Mucosa of rectum (tissue), 2 donors: ENCODE results near the gene TRIM65.
"Not testable (repeated sequence)": the region's sequence is repeated elsewhere in the genome, so short reads cannot be mapped to it uniquely, and the experiment has no call there.

Source experiments
- H3K27ac ChIP-seq, 2 donors: one replicate each; pipeline ENCODE4 v1.7.0; 2013; ENCODE audit warnings: inconsistent platforms in 2 of 2, low read depth in 2 of 2, low read length in 2 of 2
- H3K27me3 ChIP-seq, 2 donors: one replicate each; pipeline ENCODE4 v1.7.0; 2013; ENCODE audit warnings: low read length in 2 of 2; ENCODE audit not compliant: control insufficient read depth in 2 of 2, insufficient read depth in 2 of 2
- H3K36me3 ChIP-seq, 2 donors: one replicate each; pipeline ENCODE4 v1.7.0; 2013; ENCODE audit warnings: low read length in 2 of 2; ENCODE audit not compliant: control insufficient read depth in 2 of 2, insufficient read depth in 2 of 2
- H3K4me1 ChIP-seq, 2 donors: one replicate each; pipeline ENCODE4 v1.7.0; 2013; ENCODE audit warnings: low read length in 2 of 2, mild to moderate bottlenecking in 1 of 2; ENCODE audit not compliant: control insufficient read depth in 2 of 2, insufficient read depth in 2 of 2
- H3K4me3 ChIP-seq, 2 donors: one replicate each; pipeline ENCODE4 v1.7.0; 2013; ENCODE audit warnings: low read length in 2 of 2
- H3K9ac ChIP-seq, 2 donors: one replicate each; pipeline ENCODE4 v1.7.0; 2013; ENCODE audit warnings: low read length in 2 of 2, low read depth in 1 of 2, mild to moderate bottlenecking in 1 of 2
- H3K9me3 ChIP-seq, 2 donors: one replicate each; pipeline ENCODE4 v1.7.0; 2013; ENCODE audit warnings: low read length in 2 of 2; ENCODE audit not compliant: control insufficient read depth in 2 of 2
- donor health status: healthy.
- donor health status: Normal muscosa, but diverticular disease.

Gene TRIM65

GRCh38 chr17:75853433-75853832 lies 43.3 kb downstream of the TRIM65 start:
- no peak overlapping the region for H3K27ac ChIP-seq
- H3K4me1 ChIP-seq, result peaks cover 11% of the 10 kb centered on the region in 2 donors
- H3K27me3 ChIP-seq, result peaks cover 0 to 2% of the 10 kb centered on the region in 2 donors
- H3K36me3 ChIP-seq, result peaks cover 24 to 27% of the 10 kb centered on the region in 2 donors
- H3K9ac ChIP-seq, result no peak overlapping the region
- H3K9me3 ChIP-seq, result no peaks in the 10 kb centered on the region
- no peak overlapping the region for H3K4me3 ChIP-seq

DNA sequence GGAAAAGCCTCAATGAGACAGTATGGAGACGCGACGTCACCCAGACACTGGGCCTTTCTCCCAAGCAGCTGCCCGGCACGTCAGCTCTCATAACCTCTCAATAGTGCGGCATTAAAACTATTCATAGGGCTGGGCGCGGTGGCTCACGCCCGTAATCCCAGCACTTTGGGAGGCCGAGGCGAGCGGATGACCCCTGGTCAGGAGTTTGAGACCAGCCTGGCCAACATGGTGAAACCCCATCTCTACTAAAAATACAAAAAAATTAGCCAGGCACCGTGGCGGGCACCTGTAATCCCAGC lies 45.1 kb downstream of the TRIM65 start:
- not testable (repeated sequence) for H3K27me3 ChIP-seq, H3K9me3 ChIP-seq, H3K27ac ChIP-seq, H3K9ac ChIP-seq, H3K4me3 ChIP-seq
- H3K36me3 ChIP-seq, result peaks cover 40 to 44% of the 10 kb centered on the region in 2 donors
- H3K4me1 ChIP-seq, result peaks cover 11 to 19% of the 10 kb centered on the region in 2 donors

GRCh38 chr17:75850928-75851692 lies 45.6 kb downstream of the TRIM65 start:
- no peak overlapping the region for H3K9ac ChIP-seq
- no peak overlapping the region for H3K4me3 ChIP-seq
- H3K4me1 ChIP-seq, result peaks cover 8 to 20% of the 10 kb centered on the region in 2 donors
- no peaks in the 10 kb centered on the region for H3K9me3 ChIP-seq
- H3K27ac ChIP-seq, result no peak overlapping the region
- H3K27me3 ChIP-seq, result peaks cover 0 to 2% of the 10 kb centered on the region in 2 donors
- peaks cover 40 to 49% of the 10 kb centered on the region in 2 donors for H3K36me3 ChIP-seq

- Histone ChIP-seq H3K27me3 (no peaks in the 10 kb centered on the region), H3K36me3 (peaks cover 40 to 51% of the 10 kb centered on the region in 2 donors), H3K9me3 (no peaks in the 10 kb centered on the region), H3K4me3 (no peak overlapping the region), H3K27ac (no peak overlapping the region), H3K4me1 (peaks cover 19 to 33% of the 10 kb centered on the region in 2 donors), H3K9ac (no peak overlapping the region)
Measured at GRCh38 chr17:75849724-75850123, 47.0 kb downstream of the TRIM65 start.

- Histone ChIP-seq H3K4me1 (peaks cover 21 to 34% of the 10 kb centered on the region in 2 donors), H3K4me3 (no peak overlapping the region), H3K27me3 (no peaks in the 10 kb centered on the region), H3K9ac (no peak overlapping the region), H3K27ac (no peak overlapping the region), H3K9me3 (no peaks in the 10 kb centered on the region), H3K36me3 (peaks cover 40 to 51% of the 10 kb centered on the region in 2 donors)
Measured at GRCh38 chr17:75849279-75849646, 47.5 kb downstream of the TRIM65 start.

DNA sequence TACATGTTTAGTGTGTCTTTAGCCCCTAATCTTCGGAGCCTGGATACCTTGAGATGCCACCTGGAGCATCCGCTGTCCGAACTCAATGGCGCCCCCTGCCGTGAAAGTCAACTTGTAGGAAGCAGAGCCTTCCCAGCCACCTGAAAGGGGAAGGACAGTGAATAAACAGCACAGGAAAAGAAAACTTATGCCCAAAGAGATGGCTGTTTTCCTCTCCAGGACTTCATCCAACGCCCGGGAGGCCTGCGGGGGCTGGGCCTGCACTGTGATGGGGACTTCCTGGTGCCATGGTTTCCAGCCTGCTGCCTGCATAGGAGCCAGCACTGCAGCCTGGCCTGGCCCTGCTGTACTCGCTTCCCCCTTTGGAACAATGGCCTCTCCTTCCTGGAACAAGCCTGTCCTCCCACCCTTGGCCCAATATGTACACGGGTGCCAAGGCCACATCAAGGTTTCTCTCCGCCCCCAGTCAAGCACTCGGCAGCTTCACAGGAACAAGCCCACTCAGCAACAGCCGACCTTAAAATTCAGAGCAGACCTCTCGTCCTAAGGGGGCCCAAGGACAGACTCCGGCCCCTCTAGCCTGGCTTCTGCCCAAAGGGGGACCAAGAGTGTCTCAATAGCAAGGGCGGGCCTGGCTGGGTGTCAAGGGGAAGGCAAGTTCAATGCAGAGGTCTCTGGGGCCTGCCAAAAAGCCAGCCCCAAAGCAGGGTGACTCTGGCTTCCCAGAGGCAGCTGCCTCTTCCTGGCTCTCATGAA lies 48.0 kb downstream of the TRIM65 start:
- peak overlapping the region in 1 of 2 donors; percentile 2 for H3K9ac ChIP-seq
- H3K4me3 ChIP-seq, result no peak overlapping the region
- peaks cover 40 to 51% of the 10 kb centered on the region in 2 donors for H3K36me3 ChIP-seq
- peak overlapping the region in 1 of 2 donors; percentile 38 for H3K27ac ChIP-seq
- H3K4me1 ChIP-seq, result peaks cover 18 to 33% of the 10 kb centered on the region in 2 donors
- no peaks in the 10 kb centered on the region for H3K27me3 ChIP-seq
- no peaks in the 10 kb centered on the region for H3K9me3 ChIP-seq

DNA sequence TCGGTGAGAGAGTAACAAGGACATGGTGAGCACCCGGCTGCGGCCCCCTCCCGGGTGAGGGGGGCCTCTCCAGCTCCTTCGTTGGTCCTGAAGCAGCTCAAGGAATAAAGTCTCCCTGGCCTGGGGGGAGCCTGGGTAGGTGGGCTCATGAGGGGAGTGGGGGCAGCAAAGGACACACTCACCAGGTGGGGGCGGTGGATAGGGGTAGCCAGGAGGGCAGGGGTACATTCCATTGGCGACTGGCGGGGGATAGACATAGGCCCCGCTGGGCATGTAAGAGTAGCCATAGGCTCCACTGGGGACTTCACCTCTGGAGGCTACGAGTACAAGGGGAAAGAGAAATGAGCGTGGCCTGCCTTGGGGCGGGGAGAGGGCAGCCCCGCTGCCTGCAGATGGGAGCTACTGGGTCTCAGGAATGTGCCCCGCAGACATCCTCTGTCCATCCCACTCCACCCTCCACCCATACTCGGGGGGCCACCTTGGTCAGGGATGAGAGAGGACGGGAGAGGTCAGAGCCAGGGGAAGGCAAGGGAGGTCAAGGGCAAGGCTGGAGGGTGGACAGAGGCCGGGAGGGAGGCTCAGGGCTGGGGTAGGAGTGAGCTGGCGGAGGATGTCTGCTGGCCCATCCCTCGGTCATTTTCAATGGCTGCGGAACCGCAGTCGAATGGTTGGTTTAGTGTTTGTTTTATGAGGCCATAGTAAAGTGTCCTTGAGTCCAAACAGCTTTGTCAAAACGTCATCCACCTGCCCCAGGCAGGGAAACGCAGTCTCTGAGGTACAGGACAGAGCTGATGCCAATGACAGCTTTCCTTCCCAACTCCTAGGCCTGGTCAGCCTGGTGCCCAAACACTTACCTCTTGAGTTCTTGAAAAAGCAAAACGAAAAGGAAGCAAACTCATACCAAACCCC lies 48.9 kb downstream of the TRIM65 start:
- H3K9ac ChIP-seq, result peak overlapping the region in 1 of 2 donors; percentile 2
- H3K9me3 ChIP-seq, result no peaks in the 10 kb centered on the region
- no peak overlapping the region for H3K4me3 ChIP-seq
- H3K4me1 ChIP-seq, result peaks cover 18 to 35% of the 10 kb centered on the region in 2 donors
- no peaks in the 10 kb centered on the region for H3K27me3 ChIP-seq
- H3K27ac ChIP-seq, result peak overlapping the region in 1 of 2 donors; percentile 38
- H3K36me3 ChIP-seq, result peaks cover 40 to 51% of the 10 kb centered on the region in 2 donors

DNA sequence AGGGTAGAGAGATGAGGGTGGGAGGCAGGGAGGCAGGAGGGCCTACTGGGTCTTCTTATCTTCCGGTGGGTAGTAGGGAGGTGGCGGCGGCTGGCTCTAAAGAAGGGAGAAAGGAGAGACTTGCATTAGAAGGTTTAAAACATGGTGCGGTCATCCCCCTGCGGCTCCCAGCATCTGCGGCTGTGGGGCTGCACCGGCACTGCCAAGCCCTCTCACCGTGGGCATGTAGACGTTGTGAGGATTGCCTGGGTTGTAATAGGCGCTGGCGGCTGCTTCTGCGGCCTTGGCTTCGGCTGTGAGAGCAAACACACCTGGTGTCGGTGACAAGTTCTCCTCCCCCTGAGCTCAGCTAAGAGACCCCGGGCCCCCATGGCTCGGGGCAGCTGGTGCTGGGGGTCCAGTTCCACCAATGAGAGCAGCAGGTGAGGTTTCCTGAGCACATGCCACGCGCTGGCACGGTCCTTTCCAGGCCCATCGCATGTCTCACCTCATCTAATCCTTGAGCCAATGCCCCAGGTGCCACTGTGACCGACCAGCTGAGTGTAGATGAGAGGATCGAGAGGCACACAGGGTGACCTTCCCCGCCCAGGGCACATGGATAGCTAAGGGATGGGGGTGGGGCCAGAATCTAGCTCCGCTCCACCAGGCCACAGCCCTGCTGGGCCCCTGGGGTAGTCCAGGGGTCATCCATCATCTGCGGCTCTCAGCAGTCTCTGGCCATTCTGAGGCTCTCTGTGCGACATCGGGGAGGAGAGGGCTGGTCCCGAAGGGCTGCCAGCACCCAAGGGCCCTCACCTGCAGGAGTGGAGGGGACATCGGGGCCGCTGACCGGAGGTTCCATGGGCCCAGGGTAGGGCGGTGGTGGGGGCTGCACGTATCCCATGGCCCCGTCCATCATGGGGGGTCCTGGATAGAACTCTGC lies 49.8 kb downstream of the TRIM65 start:
- H3K4me3 ChIP-seq, result no peak overlapping the region
- H3K9me3 ChIP-seq, result no peaks in the 10 kb centered on the region
- peak overlapping the region in 1 of 2 donors; percentile 75 for H3K9ac ChIP-seq
- peak overlapping the region; percentile 86 to 87 for H3K27ac ChIP-seq
- H3K36me3 ChIP-seq, result peaks cover 40 to 51% of the 10 kb centered on the region in 2 donors
- H3K27me3 ChIP-seq, result no peaks in the 10 kb centered on the region
- H3K4me1 ChIP-seq, result peaks cover 18 to 35% of the 10 kb centered on the region in 2 donors
